GM19023 (cell line): Measurements from ENCODE around the gene SH3PXD2B.

Source experiments
- ATAC-seq: cut with Tn5 transposase; IDR thresholded peaks from one replicate; pipeline ENCODE4 v1.9.1; 2021; ENCODE audit warnings: mild to moderate bottlenecking, moderate library complexity; ENCODE audit not compliant: unreplicated experiment

SH3PXD2B gene

GRCh38 chr5:172454358-172455086 is at the start of gene SH3PXD2B:
Gene SH3PXD2B (minus strand): TSS chr5:172454525. CDS start chr5:172454352, 173 bp downstream.
- no peak for ATAC-seq

GRCh38 chr5:172502969-172503368 is 48.6 kb upstream of the SH3PXD2B start:
- no peak for ATAC-seq

- no peak for ATAC-seq
These were observed 48.1 kb upstream of the SH3PXD2B start for GRCh38 chr5:172502410-172502809.

GRCh38 chr5:172501708-172502320 is 47.5 kb upstream of the SH3PXD2B start:
- no peak for ATAC-seq

- no peak for ATAC-seq
These were observed 45.0 kb upstream of the SH3PXD2B start for GRCh38 chr5:172499287-172499686.

- no peak for ATAC-seq
These were observed 44.3 kb upstream of the SH3PXD2B start for GRCh38 chr5:172498431-172499129.

GRCh38 chr5:172497591-172498255 is 43.4 kb upstream of the SH3PXD2B start:
- ATAC-seq: no peak

GRCh38 chr5:172496671-172497371 is 42.5 kb upstream of the SH3PXD2B start:
- no peak for ATAC-seq

- ATAC-seq: no peak
These were observed 40.5 kb upstream of the SH3PXD2B start for GRCh38 chr5:172494630-172495505.

GRCh38 chr5:172493906-172494305 is 39.6 kb upstream of the SH3PXD2B start:
- no peak for ATAC-seq

GRCh38 chr5:172493461-172493860 is 39.1 kb upstream of the SH3PXD2B start:
- no peak for ATAC-seq

GRCh38 chr5:172493002-172493401 is 38.7 kb upstream of the SH3PXD2B start:
- no peak for ATAC-seq

- no peak for ATAC-seq
These were observed 37.9 kb upstream of the SH3PXD2B start for GRCh38 chr5:172492097-172492840.

GRCh38 chr5:172491481-172491880 is 37.2 kb upstream of the SH3PXD2B start:
- no peak for ATAC-seq

- no peak for ATAC-seq
These were observed 36.5 kb upstream of the SH3PXD2B start for GRCh38 chr5:172490514-172491461.

- no peak for ATAC-seq
These were observed 33.9 kb upstream of the SH3PXD2B start for GRCh38 chr5:172488221-172488620.

GRCh38 chr5:172487671-172488070 is 33.3 kb upstream of the SH3PXD2B start:
- ATAC-seq: no peak

- ATAC-seq: no peak
These were observed 32.6 kb upstream of the SH3PXD2B start for GRCh38 chr5:172486912-172487311.
